Adrenal gland (tissue), 5 donors: ENCODE results near the gene CLEC4D.

Source experiments
- POLR2A ChIP-seq, 2 donors: fragments of 450-650 bp; IDR thresholded peaks; one replicate each; pipeline ENCODE4 v1.6.1; 2017; ENCODE audit warnings: antibody characterized with exemption in 2 of 2, mild to moderate bottlenecking in 2 of 2, moderate library complexity in 1 of 2
- TF ChIP-seq, protein P1 (sequence below), 6 experiments: fragments of 450-650 bp in 4 of 6; fragments of 200-600 bp in 2 of 6; sonication (generic) in 1 of 6; IDR thresholded peaks; 1 replicate in 5 of 6; 2 replicates in 1 of 6; pipeline versions ENCODE4 v1.5.1 to v1.8.0; 2016 to 2021; ENCODE audit warnings: antibody characterized with exemption in 6 of 6, mild to moderate bottlenecking in 2 of 6, moderate library complexity in 1 of 6
- donor health status: DM: no; HTN: no; CAD: no.

DNA sequence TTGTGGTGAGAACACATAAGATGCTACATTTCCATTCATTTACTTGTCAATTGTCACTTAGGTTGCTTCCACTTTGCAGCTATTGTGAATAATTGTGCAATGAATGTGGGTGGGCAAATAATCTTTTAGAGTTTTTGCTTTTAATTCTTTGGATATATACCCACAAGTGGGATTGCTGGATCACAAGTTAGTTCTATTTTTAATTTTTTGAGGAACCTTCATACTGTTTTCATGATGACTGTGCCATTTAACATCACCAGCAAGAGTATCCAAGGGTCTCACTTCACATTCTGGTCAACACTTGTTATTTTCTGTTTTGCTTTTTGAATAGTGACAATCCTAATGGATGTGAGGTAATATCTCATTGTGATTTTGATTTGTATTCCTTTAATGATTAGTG is 47.1 kb upstream of the CLEC4D start:
- TF ChIP-seq, protein P1, sequence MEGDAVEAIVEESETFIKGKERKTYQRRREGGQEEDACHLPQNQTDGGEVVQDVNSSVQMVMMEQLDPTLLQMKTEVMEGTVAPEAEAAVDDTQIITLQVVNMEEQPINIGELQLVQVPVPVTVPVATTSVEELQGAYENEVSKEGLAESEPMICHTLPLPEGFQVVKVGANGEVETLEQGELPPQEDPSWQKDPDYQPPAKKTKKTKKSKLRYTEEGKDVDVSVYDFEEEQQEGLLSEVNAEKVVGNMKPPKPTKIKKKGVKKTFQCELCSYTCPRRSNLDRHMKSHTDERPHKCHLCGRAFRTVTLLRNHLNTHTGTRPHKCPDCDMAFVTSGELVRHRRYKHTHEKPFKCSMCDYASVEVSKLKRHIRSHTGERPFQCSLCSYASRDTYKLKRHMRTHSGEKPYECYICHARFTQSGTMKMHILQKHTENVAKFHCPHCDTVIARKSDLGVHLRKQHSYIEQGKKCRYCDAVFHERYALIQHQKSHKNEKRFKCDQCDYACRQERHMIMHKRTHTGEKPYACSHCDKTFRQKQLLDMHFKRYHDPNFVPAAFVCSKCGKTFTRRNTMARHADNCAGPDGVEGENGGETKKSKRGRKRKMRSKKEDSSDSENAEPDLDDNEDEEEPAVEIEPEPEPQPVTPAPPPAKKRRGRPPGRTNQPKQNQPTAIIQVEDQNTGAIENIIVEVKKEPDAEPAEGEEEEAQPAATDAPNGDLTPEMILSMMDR (IDR thresholded peaks at IDR 0.05): no peak
- TF ChIP-seq POLR2A (IDR thresholded peaks at IDR 0.05): no peak
